Activated CD4-positive, alpha-beta T cell treated with anti-CD3 and anti-CD28 coated beads for 48 hours (primary cell): ENCODE data around the gene MRPL55.

Source experiments
- DNase-seq: peaks from one replicate; pipeline ENCODE4 v3.0.0-alpha.2; 2020

The MRPL55 gene

DNA sequence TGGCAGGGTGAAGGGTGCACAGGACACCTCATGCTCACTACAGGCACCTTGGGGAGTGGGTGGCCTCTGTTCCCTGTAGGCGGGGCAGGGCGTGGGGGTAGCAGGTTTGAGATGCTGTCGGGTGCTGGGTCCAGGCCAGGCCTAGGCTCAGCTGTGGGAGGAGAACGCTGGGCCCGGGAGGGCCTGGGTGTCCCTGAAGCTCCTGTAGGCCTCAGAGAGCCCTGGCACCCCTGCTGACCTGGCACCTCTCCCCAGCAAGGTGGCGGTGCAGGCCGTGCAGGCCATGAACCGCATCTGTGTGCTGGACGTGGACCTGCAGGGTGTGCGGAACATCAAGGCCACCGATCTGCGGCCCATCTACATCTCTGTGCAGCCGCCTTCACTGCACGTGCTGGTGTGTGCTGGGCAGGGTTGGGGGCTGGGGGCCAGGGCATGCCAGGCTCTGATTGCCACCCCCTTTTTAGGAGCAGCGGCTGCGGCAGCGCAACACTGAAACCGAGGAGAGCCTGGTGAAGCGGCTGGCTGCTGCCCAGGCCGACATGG, 38.1 kb upstream of the MRPL55 start:
- no peak for DNase-seq

DNA sequence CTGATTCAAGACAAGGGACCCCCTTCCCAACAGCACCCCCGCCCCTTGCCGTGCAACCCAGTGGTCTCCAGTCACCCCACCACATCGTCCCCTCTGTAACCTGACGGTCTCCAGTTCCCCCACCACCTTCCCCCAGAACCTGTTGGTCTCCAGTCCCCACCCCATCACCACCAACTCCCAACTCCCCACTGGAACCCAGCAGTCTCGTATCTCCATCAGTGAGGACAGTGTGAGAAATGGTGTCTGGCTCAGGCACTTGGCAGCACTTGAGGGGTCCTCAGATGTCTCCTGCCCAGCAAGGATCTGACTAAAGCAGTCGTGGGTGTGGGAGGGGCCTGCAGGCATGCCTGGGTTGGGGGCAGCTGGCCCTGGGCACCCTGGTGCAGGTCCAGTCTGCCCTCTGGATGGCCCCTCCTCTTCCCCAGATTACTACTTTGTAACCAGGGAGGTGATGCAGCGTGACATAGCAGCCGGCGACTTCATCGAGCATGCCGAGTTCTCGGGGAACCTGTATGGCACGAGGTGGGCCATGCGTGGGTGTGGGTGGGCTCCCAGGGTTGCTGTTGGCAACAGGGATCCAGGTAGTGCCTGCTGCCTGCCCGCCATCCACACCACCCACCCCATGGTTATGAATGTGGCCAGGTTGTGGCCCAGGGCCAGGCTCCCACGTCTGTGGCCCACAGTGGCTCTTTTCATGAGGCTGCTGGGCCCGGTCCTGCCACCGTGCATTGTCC, 37.5 kb upstream of the MRPL55 start:
- DNase-seq, result no peak

DNA sequence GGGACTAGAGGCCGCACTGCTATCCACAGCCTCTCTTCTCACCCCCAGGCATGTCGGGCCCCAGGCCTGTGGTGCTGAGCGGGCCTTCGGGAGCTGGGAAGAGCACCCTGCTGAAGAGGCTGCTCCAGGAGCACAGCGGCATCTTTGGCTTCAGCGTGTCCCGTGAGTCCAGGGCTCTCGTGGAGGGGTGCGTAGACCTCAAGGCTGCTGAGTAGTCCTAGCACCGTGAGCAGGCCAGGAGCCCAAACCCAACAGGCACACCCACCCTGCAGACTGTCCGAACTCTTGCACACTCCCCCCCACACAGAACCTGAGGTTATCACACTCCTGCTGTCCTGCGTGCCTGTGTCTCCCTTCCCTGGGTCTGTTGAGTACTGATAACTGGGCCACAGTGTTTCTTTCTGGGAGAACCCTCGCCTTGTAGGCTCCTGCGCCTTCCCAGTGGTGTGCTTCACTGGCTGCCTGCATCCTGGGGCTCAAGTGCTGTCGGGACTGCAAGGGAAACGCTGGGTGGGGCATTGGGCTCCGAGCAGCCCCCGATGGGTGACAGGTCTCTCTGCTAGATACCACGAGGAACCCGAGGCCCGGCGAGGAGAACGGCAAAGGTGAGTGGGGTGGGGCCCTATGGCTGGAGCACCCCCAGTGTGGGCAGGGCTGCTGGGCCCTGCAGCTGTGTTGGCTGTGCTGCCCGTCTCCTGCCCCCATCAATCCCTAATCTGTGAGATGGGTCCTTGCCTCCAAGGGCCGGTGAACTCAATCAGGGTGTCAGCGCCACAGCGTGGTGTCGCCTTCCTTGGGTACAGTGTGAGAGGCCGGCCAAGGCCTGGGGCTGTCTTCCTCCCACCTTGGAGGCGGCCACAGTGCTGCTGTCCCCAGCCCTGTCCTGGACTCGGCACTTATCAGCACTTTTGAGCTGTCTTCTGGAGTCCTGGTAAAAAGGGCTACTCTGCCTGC, 36.6 kb upstream of the MRPL55 start:
- no peak for DNase-seq

DNA sequence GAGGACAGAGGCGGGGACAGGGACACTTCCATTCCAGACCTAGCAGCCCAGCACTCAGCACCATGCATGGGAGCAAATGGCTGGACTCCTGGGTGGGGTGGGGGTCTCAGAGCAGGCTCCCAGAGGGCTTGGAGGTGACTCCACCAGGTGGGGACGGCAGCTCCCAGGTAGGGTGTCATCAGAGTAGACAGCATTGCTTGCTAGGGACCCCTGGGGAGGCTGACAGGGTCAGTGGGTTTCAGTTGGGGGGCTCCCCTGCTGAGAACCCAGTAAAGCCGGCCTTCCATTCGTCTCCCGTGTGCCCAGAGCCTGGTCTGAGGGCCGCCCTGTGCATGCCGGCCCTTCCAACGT, 35.9 kb upstream of the MRPL55 start:
- DNase-seq, result no peak

DNA sequence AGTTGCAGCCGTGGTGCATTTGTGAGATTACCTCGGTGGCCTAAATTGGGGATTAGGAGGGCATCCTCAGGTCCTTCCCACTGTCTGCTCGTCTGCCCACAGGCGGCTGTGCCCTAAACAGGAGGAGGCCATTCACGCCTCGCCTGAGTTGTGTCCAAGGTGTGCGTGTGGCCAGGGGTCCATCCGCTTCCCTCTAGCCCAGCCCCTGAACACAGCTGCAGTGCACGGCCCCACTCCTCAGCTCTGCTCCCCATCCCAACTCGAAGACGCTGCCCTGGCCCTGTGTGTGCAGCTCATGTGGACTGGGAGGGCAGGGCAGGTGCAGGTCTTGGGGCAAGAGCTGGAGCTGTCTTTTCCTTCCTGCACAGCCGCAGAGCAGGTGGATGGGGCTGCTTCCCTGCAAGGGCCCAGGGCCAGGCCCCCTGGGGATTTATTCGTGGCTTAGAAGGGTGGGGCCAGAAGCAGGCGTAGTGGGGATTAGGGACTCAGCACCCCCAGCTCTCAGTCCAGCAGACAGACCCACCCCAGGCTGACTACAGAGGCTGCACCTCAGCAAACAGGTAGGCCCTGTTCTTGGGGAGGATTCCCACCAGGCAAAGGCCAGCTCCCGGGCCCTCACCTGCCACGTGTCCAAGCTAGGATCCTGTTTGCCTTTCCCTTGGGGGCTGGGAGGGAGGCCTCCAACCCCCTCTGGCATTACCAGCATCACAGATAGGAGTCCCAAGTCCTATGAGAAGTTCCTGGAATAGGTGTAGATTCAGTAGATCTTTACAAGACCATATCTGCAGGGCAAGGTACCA, 35.3 kb upstream of the MRPL55 start:
- no peak for DNase-seq

DNA sequence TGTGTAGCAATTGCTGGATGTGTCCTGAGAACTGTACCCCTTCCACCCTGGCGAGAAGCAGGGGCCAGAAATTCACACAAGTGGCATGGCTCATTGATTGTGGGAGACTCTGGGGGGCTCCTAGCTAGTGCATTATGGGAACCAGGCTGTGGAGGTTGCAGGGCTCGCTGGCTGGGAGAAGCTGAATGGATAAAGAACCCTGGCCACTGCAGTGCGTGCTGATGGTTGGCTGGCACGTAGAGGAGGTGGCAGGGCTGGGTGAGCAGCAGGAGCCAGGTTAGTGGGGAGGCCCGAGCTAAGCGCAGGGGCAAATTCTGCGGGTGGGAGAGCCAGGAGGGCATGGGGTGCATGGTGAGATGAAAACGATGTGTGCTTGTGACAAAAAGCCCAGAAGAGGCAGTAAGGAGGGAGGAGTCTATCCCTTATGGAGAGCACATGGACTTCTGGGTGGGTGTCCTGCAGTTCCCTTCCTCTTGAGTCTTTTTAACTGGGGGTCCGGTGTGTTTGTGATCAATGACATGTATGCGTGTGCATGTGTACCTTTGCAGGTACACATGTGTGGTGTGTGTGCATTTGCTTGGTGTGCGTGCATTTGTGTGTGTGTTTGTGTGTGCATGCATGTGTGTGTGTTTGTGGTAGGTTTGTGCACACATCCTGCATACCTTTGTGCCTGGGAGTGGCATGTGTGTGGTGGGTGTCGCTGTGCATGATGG, 34.5 kb upstream of the MRPL55 start:
- DNase-seq, result no peak

DNA sequence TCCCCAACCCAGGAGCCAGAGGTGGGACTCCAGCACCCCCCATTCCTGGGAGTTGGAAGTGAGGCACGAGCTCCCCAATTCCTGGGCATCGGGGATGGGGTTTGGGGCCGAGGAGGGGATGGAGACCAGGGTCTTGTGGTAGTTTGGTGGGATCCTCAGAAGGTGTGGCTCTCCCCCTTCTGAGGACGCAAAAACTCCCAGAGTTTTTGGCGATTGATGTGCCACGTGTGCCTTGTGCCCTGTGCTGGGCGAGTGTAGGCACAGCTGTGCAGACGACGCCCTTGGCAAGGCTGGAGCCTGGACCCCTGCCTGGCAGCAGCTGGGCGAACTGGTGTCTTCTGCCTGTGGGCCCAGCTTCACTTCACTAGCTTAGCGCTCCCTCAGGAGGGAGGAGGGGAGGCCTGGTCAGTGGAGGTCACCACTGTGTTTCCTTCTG, 33.6 kb upstream of the MRPL55 start:
- no peak for DNase-seq

DNA sequence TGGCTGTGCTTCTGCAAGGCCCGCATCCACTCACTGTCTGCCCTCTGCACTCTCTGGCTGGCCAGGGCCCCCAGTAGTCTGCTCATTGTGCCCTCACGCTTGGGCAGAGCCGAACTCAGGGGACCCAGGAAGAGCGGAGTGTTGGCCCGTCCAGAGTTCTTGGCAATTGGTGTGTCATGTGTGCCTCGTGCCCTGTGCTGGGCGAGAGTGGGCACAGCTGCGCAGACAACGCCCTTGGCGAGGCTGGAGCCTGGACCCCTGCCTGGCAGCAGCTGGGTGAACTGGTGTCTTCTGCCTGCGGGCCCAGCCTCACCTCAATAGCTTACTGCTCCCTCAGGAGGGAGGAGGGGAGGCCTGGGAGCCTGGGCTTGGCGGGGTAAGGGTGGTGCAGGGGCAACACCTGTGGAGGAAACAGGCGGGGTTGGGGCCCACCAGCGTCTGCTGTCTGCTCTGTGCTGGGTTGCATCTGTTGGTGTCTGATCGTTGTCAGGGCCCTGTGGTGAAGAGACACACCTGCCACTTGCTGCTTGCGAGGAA, 33.1 kb upstream of the MRPL55 start:
- DNase-seq, result no peak

DNA sequence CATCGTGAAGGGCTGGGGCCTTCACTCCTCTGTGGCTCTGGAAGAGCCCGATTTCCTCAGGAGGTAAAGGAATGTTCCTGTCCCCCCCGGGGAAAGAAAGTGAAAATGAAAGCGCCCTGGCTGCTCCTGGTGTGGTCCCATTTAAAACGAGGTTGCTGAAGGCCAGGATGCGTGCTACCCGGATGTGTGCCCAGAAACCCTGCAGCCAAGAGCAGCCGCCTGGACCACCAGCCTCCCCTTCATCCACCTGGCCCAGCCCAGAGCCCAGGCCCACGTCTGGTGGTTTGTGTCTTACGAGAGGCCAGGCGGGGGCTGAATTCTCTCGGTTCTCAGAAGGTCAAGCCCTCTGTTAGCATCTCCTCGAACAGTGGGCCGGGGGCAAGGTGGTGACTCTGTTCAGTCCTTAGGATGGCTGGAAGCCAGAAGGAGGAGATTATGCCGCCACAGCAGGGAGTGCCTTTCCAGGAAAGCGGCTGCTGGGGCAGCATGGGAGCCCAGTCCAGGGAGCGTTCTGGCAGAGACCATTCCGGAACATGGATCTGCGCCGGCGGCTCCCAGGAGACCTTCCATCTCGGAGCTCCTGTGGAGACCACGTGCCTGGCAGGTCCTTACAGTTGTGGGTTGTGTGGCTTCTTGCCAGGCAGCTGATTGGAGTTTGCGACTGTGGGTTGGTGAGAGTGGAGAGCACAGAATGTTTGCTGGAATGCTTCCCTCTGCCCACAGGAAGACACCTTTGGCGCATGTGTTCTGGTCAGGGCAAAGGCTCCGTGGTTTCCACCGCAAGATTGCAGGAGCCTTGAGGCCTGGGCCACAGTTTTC, 32.3 kb upstream of the MRPL55 start:
- DNase-seq, result peak; percentile 43

DNA sequence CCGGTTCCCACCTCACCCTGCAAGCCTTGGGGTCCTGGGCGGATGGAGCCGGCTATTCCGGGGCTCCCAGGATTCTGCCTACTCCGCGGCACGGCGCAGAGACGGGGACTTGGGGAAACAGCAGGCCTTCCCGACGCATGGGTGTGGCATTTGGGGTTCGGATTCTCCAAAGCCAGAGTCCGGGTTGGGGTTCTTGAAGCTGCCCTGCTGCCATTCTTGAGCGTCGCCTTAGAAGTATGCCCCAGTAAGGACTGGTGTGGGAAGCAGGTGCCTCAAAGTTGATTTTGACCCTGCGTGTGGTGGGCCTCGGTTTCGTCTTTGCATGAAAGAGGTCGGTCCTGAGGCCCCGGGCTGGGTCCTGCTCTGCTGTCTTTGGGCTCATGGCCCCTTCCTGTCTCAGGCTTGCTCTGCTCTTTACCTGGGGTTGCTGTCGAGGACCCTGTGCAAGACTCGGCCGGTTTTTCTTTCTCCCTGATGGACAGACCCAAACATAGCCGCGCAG, 31.7 kb upstream of the MRPL55 start:
- no peak for DNase-seq

DNA sequence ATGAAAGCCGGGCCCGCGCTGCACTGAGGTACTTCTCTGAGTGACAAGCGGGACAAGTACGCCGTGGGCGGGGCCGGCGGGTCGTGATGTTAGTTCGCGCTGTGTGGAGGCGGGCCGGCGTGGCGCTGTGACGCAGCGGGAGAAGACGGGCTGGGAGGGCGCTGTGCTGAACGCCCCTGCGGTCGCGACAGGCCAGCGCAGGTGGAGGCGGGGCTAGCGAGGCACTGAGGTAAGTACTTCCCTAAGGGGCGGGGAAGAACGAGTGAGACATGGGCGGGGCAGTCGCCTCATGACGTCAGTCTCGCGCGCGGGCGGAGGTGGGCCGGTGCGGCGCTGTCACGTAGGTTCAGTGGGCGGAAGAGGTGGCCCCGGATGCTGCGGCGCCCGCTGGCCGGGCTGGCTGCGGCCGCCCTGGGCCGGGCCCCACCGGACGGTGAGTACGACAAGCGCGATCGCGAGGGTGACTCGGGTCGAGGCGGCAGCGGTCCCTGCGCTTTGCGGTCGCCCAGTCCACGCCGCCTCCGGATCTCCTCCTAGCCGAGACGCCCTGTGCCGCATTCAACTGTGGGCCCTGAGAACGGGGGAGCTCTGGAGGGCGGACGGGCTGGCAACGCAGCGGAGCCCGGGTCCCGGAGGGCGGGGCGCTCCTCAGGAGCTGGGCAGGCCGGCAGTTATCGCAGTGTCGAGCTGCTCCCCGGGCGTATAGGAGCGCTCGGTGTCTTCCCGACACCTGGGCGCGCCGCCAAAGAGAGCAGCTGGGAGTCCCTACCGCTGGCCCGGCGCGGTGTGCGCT, 31.0 kb upstream of the MRPL55 start, which contains the start of gene GUK1:
GUK1 (plus strand) TSS at position 349 of the 793 bp plus-strand sequence; CDS start at position 373, 24 bp downstream.
- DNase-seq, result peak; percentile 100

DNA sequence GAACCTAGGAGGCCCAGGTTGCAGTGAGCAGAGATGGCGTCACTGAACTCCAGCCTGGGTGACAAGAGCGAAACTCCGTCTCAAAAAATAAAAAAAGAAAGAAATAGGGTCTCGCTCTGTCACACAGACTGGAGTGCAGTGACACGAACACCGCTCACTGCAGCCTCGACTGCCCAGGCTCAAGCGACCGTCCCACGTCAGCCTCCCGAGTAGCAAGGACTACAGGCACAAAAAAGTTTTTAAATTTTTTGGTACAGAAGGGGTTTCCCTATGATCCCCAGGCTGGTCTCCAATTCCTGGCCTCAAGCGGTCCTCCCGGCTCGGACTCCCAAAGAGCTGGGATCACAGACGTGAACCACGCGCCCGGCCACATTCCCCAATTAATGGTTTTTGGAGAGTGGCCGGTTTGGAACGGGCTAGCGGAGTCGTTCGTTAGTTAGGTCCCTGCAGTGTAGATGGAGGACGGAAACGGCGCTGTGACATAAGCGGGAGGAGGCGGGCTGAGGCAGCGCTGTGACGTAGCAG, 30.4 kb upstream of the MRPL55 start:
- DNase-seq, result no peak

DNA sequence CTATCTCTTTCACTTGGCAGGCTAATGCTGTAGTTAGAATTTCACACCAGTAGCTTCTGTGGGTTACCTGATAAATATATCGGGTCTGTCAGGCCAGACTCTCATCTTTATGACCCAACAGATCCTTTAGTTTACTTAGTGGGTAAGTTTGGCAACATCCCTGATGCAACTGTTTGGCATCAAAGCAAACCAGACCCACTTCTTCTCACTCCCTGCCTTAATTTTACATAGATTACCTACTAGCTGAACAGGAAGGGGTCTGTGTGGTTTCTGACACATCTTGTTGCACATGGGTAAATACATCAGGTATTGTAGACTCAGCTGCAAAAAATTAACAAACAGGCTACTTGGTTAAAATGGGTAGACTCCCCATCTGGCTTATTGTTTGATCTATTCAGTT, 27.8 kb upstream of the MRPL55 start:
- no peak for DNase-seq

DNA sequence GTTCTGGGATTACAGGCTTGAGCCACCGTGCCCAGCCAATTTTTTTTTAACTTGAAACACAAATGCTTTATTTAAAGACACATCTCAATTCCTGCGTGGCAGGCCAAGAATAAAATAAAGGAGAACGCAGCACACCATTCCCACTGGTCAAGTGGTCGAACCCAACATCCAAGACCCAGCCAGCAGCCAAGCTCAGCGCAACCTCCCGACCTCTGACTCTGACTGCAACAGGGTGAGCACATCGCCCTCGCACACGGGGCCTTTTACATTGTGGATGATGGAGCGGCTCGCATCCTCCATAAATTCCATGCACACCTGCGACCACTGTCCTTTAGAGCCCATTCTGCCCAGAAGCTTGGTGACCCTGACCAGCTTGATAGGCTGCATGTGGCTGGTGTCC, 25.5 kb upstream of the MRPL55 start:
- DNase-seq, result no peak

DNA sequence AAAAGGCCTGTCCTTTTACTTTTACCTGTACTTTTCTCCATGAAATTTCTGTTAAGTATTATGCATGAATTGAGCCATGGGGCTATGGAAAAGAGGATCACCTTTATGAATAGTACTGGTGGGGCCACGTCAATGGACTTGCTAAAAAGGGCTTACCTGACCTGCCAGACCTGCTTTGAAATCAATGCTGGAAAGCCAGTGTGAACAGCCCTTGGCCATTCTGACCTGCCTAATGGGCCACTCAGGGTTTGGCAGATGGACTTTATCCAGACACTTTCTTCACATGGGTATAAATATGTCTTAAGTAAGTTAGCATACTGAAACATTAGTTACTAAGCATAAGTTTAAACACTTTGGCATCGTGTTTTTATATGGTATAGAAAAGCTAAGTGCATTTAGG, 22.7 kb upstream of the MRPL55 start:
- DNase-seq, result no peak

DNA sequence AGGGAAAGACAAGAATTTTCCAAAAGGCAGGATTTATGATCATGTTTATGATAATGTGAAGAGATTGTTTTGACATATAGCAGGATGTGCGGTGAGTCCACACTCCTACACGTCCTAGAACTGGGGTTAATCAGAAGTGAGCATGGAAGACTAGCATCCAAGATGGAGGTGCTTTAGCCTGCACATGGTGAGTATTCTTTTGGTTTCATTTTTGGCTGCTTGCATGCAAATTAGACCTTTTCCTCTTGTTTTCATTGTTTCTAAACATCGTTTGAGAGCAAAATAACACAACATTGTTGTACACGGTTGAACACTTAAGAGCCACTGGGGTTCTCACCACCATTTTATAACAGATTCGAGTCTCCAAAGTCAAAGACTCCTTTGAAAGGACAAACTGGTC, 16.1 kb upstream of the MRPL55 start:
- no peak for DNase-seq

DNA sequence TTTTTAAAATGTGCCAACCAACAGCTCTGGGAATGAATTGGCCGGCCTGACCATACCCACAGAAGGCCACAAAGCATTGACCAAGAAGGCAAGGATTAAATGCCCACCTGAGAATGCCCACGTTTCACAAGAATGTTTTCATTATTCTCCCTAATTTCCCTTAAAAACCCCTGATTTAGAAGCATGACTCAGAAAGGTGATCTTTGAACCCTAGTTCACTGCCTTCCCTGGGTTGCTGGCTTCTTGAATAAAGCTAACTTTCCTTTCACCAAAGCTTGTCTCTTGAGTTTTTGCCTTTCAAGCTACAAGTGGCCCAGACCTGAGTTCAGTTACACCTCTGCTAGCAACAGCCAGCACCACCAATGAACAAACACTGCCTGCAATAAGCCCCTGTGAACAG, 14.4 kb upstream of the MRPL55 start:
- no peak for DNase-seq

DNA sequence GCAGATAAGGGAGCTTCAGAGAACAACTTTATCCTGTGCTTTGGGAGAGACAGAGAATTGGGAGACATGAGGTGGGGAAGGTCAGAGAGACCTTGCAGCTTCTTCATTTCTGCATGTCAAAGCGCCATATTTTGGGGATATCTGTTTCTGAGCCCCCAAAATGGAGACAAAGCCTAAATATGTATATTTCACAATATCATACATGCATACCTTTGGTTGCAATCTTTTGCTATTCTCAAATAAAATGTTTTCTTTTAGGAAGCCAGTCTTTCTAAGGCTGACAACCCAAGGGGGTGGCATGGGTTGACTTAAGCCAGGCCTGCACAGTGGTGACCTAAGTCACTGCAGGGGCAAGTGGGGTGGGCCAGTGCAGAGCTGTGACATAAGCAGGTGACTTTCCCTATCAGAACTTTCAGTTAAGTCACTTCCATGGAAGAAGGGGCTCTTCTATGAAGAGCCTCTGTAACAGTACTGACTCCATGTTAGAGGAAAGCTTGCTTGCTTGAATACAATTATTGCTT, 13.9 kb upstream of the MRPL55 start:
- no peak for DNase-seq

DNA sequence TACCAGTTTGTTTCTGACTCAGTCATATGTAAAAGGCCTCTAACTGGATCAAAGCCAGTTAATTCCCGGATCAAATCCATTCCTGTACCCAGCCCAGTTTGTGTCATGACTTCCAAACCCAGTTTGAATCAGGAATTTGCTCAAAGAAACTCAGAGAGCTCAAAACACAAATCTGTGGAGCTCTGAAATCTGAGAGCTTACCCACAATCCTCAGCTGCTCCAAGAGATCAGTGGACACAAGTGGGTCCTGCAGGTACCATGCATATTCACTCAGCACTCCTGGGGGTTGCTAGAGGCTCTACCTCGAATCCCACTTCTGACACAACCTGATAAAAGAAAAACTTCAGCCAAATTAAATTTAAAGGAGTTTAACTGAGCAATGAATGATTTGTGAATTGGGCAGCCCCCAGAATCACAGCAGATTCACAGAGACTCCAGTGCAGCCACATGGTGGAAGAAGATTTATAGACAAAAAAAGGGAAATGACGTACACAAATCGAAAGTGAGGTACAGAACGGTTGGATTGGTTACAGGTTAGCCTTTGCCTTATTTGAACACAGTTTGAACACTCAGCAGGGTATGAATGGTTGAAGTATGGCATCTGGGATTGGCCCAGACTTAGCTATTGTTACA, 11.9 kb upstream of the MRPL55 start:
- DNase-seq, result no peak
